GM21723 (cell line): ENCODE data around the gene SCAMP2.
A peak's percentile ranks its signal among the peaks of the same experiment; 100 is the strongest.
"Not testable (repeated sequence)": the region's sequence is repeated elsewhere in the genome, so short reads cannot be mapped to it uniquely, and the experiment has no call there.

ENCODE experiments used
- ATAC-seq: cut with Tn5 transposase; IDR thresholded peaks from one replicate; pipeline ENCODE4 v1.9.1; 2021; ENCODE audit warnings: mild to moderate bottlenecking, moderate library complexity; ENCODE audit not compliant: unreplicated experiment

SCAMP2 gene

GRCh38 chr15:74891469-74891868 is 18.3 kb upstream of the SCAMP2 start:
- ATAC-seq, result no peak

GRCh38 chr15:74890665-74890960 is 17.4 kb upstream of the SCAMP2 start:
- ATAC-seq, result no peak

- ATAC-seq, result peak; percentile 96
These were observed 16.9 kb upstream of the SCAMP2 start, which contains the start of gene MPI for GRCh38 chr15:74889883-74890664. TSS of gene MPI (plus strand) at chr15:74890042. CDS start at chr15:74890074, 32 bp downstream.

- ATAC-seq, result peak; percentile 11
These were observed 16.3 kb upstream of the SCAMP2 start for GRCh38 chr15:74889390-74889882.

GRCh38 chr15:74888716-74889115 is 15.6 kb upstream of the SCAMP2 start:
- no peak for ATAC-seq

GRCh38 chr15:74887537-74888193 is 14.5 kb upstream of the SCAMP2 start:
- not testable (repeated sequence) for ATAC-seq

- no peak for ATAC-seq
These were observed 12.3 kb upstream of the SCAMP2 start for GRCh38 chr15:74885461-74885860.

GRCh38 chr15:74884428-74885223 is 11.5 kb upstream of the SCAMP2 start:
- no peak for ATAC-seq

GRCh38 chr15:74882528-74882927 is 9.4 kb upstream of the SCAMP2 start:
- ATAC-seq, result no peak

GRCh38 chr15:74878273-74878672 is 5.1 kb upstream of the SCAMP2 start:
- ATAC-seq, result no peak

- ATAC-seq, result no peak
These were observed 725 bp upstream of the SCAMP2 start for GRCh38 chr15:74873756-74874424.

GRCh38 chr15:74872702-74873035 is 496 bp downstream of the SCAMP2 start:
- ATAC-seq, result no peak

- no peak for ATAC-seq
These were observed 2.5 kb downstream of the SCAMP2 start for GRCh38 chr15:74870436-74871215.

- ATAC-seq, result peak; percentile 60
These were observed 3.3 kb downstream of the SCAMP2 start for GRCh38 chr15:74869726-74870407.

GRCh38 chr15:74869372-74869725 is 3.8 kb downstream of the SCAMP2 start:
- no peak for ATAC-seq

GRCh38 chr15:74868059-74868458 is 5.1 kb downstream of the SCAMP2 start:
- no peak for ATAC-seq

- ATAC-seq, result no peak
These were observed 5.6 kb downstream of the SCAMP2 start for GRCh38 chr15:74867466-74868038.

- ATAC-seq, result no peak
These were observed 7.1 kb downstream of the SCAMP2 start for GRCh38 chr15:74866090-74866489.

GRCh38 chr15:74865316-74865715 is 7.8 kb downstream of the SCAMP2 start:
- ATAC-seq, result no peak
